NOMO-1 treated with dmso at 0.1 percent for 144 hours (cell line): ENCODE measurements around the gene FAM216A.
"Not testable (repeated sequence)": the region's sequence is repeated elsewhere in the genome, so short reads cannot be mapped to it uniquely, and the experiment has no call there.

ENCODE experiments used
- DNase-seq: peaks from one replicate; lab custom pipeline; 2025; ENCODE audit not compliant: unreplicated experiment; lab: John Stamatoyannopoulos, UW

FAM216A gene

DNA sequence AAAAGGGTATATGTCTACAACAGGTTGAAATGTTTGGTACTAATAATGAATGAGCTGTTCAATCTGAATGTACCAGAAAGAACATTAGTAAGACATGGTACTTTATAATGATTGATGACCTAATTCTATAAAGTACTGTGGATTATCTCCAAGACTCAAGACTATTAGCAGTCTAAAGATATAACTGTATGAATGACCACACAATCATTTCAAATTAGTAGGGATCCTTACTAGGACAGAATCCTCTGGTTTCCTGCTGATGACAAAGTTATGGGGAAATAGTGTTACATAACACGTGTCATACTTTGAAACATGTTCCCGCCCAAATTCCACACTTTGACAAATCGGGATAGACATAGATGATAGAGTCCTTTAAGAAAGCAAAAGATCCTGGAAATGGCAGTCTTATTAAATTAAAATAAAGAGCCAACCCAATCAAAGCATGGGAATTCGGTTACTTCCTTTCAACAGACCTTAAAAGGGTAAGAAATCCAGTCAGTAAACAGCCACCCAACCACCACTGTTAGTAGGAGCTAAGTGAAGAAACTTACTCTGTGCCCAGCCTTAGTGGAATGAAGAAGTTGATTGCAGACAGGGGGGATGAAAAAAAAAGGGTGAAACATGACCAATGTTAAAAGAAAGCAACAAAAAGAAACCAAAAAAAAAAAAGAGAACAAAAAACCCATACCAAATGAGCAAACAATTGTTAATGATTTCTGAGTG is 30.5 kb downstream of the FAM216A start:
- DNase-seq: peak; percentile 53

DNA sequence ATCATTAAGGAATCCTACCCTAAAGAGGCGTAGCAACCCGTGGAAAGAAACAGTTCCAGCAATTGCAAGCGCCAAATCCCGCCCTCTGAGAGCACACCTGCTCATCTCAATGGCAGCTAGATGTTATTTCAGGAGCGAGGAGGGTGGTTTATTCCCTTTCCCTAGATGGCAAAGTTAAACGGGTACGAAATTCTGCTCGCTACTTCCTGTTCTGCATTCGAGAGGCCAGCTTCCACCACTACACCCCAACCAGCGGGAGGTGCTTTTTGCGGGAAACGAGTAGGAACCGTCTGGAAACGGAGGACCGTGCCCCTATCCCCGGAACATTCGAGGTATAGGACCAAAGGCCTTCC is 32.7 kb downstream of the FAM216A start:
- peak; percentile 66 for DNase-seq

- peak; percentile 99 for DNase-seq
Measured at GRCh38 chr12:110501752-110502738, 33.4 kb downstream of the FAM216A start, which contains the start of the genes RAD9B and VPS29. RAD9B (plus strand) TSS chr12:110502331; CDS start chr12:110502338, 7 bp downstream. VPS29 (minus strand) TSS chr12:110502111; CDS start chr12:110502051, 60 bp downstream.

GRCh38 chr12:110503432-110503831 is 34.8 kb downstream of the FAM216A start:
- no peak for DNase-seq

GRCh38 chr12:110505332-110505731 is 36.7 kb downstream of the FAM216A start:
- no peak for DNase-seq

- DNase-seq: no peak
Measured at GRCh38 chr12:110508071-110508586, 39.5 kb downstream of the FAM216A start.

DNA sequence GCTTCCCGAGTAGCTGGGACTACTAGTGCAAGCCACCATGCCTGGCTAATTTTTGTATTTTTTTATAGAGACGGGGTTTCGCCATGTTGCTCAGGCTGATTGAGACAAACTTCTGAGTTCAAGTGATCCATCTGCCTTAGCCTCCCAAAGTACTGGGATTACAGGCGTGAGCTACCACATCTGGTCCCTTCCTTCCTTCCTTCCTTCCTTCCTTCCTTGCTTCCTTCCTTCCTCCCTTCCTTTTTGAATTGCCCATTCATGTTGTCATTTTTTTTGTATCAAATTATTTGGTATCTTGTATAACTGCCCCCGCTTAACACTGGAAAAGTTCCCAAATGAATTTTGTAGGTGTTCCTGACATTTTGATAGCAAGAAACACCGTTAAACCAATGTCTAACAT is 45.2 kb downstream of the FAM216A start:
- DNase-seq: no peak

- DNase-seq: no peak
Measured at GRCh38 chr12:110514363-110514762, 45.7 kb downstream of the FAM216A start.

DNA sequence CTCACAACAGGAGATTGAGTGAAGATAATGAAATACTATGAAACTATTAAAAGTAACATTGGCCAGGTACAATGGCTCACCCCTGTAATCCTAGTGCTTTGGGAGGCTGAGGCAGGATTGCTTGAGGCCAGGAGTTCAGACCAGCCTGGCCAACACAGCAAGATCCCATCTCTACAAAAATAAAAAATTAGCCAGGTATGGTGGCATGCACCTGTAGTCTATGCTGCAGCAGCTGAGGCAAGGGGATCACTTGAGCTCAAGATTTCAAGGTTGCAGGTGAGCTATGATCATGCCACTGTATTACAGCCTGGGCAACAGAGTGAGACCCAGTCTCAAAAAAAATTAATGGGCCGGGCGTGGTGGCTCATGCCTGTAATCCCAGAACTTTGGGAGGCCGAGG is 48.4 kb downstream of the FAM216A start:
- DNase-seq: no peak

DNA sequence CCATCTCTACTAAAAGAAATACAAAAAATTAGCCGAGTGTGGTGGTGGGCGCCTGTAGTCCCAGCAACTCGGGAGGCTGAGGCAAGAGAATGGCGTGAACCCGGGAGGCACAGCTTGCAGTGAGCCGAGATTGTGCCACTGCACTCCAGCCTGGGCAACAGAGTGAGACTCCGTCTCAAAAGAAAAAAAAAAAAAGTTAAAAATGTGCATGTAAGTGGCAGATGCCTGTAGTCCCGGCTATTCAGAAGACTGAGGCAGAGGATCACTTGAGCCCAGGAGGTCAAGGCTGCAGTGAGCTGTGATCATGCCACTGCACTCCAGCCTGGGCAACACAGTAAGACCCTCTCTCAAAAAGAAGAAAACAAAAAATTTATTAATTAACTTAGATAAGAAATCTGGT is 49.4 kb downstream of the FAM216A start:
- not testable (repeated sequence) for DNase-seq

DNA sequence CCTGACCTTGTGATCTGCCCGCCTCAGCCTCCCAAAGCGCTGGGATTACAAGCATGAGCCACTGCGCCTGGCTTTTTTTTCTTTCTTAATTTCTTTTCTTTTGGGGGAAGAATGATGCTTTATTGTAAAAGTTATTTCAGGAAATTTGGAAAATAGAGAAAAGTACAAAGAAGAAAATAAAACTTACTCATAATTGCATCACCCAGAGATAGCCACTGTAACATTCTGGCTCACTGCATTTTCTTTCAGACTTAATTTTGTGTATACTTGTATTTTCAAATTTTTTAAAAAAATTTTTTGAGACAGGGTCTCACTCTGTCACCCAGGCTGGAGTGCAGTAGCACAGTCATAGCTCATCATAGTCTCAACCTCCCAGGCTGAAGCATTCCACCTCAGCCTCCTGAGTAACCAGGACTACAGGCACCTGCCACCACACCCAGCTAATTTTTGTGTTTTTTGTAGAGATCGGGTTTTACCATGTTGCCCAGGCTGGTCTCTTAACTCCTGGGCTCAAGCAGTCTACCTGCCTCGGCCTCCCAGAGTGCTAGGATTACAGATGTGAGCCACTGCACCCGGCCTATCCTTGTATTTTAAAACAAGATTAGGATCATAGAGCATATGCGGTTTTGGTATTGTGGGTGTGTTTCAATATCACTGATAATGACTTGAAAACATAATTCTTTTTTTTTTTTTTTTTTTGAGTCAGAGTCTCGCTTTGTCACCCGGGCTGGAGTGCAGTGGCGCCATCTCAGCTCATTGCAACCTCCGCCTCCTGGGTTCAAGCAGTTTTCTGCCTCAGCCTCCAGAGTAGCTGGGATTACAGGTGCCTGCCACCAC is 52.4 kb downstream of the FAM216A start:
- not testable (repeated sequence) for DNase-seq

DNA sequence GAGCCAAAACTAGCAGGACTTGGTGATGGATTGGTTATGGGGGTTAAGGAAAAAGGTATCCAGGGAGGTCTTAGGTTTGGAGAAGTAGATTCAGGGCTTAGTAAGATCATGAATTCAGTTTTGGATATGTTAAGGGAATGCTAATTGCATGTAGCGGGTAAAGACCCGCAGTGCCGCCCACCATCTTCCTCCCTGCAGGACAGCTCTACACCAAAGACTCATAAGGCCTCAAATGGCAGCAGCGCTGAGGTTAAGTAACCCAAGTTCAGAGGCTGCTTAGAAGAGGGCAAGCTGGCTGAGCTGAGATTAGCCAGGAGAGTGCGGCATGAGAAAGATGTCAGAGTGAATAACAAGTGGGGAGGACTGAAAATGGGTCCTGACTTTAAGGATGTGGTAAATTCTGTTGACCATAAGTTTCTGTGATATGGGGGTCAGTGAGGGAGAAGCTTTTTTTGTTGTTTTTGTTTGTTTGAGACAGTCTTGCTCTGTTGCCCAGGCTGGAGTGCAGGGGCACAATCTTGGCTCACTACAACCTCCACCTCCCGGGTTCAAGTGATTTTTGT is 59.7 kb downstream of the FAM216A start:
- no peak for DNase-seq

DNA sequence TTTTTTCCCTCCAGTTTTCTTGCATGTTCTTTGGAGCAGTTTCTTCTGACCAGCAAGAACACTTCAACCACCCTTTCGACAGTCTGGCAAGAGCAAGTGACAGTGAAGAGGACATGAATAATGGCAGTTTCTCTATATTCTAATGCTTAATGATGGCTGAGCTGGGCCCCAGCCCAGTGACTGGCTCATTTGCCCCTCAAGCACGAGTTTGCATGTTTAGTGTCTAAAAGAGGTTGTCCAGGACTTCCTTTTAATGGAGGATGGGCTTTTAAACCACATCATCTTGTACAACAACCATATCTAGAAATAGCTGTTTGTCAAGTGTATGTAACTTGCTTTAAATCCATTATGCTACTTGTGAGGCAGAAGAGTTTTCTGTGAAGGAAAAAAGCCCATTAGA is 61.9 kb downstream of the FAM216A start:
- DNase-seq: no peak

DNA sequence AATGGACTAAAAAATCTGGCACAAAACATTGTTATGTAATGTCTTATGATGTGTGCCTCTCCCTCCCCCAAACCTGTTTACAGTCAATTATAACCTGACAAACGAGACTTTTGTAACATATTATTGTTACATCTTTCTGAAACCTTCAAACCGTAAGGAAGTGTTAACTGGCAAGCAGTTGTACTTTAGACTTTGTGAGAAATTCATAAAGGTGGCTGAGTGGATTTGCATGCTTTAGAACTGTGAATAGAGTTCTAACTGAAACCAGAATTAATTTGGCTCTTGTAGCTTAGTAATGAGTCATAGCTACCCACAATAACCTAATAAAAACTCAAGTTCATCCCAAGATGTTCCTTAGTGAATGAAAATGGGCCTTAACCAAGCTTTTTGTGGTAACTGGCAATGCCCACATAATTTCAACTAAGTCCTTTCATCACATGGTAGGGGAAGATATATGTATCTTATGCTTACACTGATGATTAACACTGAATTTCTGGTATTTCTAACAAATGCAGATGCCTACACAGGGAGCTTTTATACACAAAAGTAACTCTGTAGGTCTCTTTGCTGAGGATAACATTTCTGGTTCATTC is 63.2 kb downstream of the FAM216A start:
- DNase-seq: no peak

DNA sequence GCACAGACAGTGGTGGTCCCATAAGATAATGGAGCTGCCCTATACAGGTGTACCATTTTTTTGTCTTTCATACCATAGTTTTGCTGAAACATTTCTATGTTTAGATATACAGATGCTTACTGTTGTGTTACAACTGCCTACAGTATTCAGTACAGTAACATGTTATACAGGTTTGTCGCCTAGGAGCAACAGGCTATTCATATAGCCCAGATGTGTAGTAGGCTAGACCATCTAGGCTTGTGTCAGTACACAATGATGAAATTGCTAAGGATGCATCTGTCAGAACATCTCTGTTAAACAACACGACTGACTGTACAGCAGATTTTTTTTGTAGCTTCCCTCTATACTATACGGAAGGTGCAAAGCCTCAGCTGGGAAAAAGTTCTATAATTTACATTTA is 64.0 kb downstream of the FAM216A start:
- DNase-seq: no peak

DNA sequence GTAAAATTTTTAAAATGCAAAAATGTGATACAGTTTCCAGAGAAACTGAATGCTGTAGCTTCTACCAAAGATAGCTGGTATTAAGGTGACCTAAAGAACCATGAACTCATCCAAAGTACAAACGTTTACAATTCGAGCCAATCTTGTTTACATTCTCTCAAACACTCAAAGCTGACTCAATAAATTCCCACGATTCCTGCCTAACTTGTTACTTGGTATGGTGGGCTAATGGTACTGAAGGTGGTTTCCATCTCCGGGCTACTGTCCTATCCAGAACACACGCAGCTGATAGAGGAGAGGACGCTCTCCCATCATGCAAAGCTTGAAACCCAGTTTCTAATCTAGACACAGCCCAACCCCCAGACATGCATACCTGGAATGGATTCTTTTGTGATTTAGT is 65.0 kb downstream of the FAM216A start:
- DNase-seq: no peak

DNA sequence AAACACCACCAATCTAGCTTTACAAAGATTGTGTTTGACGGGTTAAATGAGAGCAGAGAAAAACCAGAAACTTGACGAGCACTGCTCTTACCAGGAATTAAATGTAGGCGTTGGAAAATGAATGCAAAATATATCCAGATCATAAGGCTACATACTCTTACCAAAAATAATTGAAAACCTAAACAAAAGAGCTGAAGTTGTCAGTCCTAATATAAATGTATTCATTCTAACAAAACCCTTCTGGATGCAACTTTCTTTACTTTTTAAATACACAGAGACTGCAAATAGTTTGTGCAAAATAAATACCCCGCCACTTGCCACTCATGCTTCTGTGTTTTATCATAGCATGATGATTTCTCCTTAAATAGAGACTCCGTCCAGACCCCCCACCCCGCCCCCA is 66.2 kb downstream of the FAM216A start:
- no peak for DNase-seq

DNA sequence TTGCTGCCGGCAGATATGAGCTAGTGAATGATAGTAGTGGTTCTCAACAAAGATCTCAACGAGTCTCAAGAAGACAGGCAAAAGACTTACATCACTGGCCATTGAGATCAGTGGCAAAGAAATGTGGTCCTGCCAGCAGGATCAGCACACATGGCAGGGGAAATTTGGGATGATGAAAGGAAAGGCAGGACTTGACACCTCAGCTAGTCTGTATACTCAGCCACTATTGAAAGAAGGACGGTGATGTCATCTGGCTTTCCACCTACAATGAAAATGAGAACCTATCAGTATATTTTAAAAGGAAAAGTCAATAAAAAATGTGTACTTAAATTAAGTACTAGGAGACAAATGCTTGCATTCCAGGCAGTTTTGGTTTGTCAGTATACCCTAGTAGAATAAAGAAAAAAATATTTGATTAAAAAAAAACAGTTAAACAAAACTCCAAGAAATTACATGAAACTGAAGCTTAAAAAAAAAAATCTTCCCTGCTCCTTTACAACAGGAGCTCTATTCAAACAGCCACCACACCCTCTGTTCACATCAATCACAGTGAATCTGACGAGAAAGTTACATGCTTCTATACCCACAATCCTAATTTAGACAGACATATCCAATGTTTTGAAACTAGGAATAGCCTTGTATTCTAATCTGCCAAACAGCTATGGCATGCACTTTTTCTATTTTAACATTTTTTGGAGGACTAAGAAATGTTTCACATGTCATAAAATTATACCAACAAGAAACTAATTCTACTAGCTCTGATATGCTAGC is 68.4 kb downstream of the FAM216A start:
- DNase-seq: no peak

DNA sequence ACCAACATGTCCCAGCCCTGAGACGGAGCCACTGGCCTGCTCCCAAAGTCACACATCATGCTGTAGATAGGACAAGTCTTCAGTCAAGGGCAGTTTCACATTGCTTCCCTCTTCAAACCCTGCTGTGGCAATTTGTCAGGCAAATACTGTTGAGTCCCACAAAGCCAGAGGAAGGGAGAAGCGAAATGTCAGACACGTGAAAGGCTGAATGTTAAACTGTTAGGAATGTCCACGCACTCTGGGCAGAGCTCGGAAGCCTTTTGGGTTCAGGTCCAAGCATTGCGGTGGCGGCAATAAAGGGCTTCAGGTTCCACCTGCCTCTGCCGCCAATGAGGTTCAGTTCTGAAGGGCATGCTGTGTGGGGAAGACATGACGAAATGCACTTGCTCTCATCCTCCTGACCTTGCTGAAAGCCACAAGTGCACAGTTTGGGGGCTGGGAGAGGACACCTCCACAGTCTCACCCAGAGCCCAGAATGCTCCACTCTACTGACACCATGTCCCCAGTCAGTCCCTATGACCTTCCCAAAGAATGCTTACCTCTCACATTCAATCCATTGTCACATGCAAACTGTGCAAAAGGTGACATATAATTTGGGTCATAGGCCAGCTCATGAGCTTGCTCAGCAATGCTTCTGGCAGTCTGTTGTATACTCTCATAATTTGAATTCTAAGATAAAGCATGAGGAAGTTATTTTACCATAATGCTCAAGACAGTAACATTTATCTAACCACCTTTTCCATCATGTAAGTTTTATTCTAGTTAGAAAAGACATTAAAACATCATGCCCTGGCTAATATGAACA is 69.2 kb downstream of the FAM216A start:
- DNase-seq: no peak
